LNCaP clone FGC (cell line): ENCODE data around the gene CDKN2B-AS1.

Experiments used
- DNase-seq: peaks from one replicate; pipeline ENCODE4 v3.0.0-alpha.2; 2011; ENCODE audit warnings: low read depth
- H3K4me3 ChIP-seq: 2 replicates; pipeline ENCODE4 v1.5.1; 2011; ENCODE audit warnings: mild to moderate bottlenecking, low read depth, low read length, control low read depth
- TF ChIP-seq, protein P1 (sequence below): IDR thresholded peaks from 2 replicates; pipeline ENCODE4 v1.5.1; 2012; ENCODE audit warnings: mild to moderate bottlenecking; ENCODE audit not compliant: control insufficient read depth, insufficient read depth; ENCODE audit errors: extremely low read depth

Gene CDKN2B-AS1

GRCh38 chr9:22158927-22159346 is 164.3 kb downstream of the CDKN2B-AS1 start:
- TF ChIP-seq, protein P1, sequence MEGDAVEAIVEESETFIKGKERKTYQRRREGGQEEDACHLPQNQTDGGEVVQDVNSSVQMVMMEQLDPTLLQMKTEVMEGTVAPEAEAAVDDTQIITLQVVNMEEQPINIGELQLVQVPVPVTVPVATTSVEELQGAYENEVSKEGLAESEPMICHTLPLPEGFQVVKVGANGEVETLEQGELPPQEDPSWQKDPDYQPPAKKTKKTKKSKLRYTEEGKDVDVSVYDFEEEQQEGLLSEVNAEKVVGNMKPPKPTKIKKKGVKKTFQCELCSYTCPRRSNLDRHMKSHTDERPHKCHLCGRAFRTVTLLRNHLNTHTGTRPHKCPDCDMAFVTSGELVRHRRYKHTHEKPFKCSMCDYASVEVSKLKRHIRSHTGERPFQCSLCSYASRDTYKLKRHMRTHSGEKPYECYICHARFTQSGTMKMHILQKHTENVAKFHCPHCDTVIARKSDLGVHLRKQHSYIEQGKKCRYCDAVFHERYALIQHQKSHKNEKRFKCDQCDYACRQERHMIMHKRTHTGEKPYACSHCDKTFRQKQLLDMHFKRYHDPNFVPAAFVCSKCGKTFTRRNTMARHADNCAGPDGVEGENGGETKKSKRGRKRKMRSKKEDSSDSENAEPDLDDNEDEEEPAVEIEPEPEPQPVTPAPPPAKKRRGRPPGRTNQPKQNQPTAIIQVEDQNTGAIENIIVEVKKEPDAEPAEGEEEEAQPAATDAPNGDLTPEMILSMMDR: no peak

GRCh38 chr9:22159586-22159985 is 165.0 kb downstream of the CDKN2B-AS1 start:
- DNase-seq: no peak
- no peak overlapping the region for H3K4me3 ChIP-seq
- TF ChIP-seq, protein P1: no peak

More at GRCh38 chr9:22158927-22159346, 164.3 kb downstream of the CDKN2B-AS1 start:
- DNase-seq: no peak
- H3K4me3 ChIP-seq: no peak overlapping the region

DNA sequence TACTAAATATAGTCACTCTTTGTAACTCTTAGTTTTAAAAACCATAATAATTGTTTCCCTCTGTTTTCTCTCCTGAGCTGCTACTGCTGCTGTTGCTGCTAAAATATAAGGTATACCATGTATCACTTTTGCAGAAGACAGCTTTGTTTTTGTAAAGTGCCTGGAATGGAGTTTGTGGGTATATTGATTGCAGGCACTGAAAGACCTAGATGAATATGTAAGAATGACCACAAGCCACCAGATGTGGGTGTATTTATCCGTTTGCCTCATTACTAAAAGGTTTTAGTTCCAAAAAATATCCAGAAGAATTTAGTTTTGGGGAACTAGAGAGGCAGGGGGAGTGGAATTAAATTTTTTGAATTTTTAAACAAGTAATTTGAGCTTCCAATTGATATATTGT is 165.6 kb downstream of the CDKN2B-AS1 start:
- DNase-seq: no peak
- TF ChIP-seq, protein P1: no peak
- no peak overlapping the region for H3K4me3 ChIP-seq

- DNase-seq: no peak
- no peak overlapping the region for H3K4me3 ChIP-seq
- TF ChIP-seq, protein P1: no peak
Observed at GRCh38 chr9:22165144-22165543, 170.6 kb downstream of the CDKN2B-AS1 start.

DNA sequence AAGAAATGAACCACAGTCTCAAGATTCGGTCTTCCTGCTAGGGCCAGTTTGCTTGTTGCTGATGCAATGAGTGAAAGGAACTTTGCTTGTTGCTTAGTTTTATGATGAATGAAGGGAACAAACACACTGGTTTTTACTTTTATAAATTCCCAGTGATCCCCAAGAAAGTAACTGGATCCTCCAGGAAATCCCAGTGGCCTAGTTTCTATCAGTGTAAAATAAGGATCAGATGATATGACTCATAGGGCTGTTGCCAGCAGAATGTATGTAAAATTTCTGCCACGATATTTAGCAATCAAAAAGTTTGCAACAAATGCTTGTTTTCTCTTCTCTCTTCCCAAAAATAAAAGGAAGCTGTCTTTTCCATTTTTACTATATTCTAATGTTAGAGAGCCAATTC is 174.7 kb downstream of the CDKN2B-AS1 start:
- no peak for DNase-seq
- H3K4me3 ChIP-seq: no peak overlapping the region
- TF ChIP-seq, protein P1: no peak

DNA sequence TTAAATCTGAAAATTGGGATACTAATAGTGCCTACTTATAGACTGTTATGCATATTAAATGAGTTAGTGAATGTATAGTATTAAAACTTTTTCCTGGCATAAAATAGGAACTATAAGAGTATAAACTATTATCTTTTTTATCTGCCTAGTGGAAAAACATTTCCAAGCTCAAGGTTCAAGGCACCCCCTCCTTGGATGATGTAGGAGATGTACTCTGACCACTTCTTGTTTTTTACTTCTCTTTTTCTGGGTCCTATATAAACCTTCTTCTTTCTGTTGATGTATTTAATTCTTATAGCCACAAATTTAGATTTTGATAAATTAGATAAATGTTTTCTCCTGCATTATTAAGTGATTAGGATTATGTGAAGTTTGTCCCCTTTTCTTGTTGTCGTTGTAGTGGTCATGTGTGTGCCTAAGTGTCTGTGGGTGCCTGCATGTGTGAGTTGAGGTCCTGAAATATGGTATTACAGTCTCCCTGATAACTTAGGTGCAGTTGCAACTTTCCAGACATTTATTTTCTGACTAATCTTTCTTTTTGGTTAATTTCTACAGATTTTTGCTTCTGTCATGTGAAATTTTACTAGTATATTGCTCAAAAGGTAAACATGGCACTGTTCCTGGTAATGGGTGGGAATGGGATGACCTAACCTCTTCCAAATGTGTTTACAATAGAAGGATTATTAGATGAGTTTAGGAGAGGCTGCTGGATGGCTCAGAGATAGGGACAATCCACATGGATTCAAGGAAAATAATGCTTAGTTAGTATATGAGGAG is 175.3 kb downstream of the CDKN2B-AS1 start:
- TF ChIP-seq, protein P1: no peak
- H3K4me3 ChIP-seq: no peak overlapping the region
- DNase-seq: peak; percentile 48
